CD14-positive monocyte (primary cell): Measurements from ENCODE around the gene PRR23E. TPM values are rescaled to one million over a fixed set of nuclear protein-coding genes. Genes with fewer than 3 reads are reported as not detected.

Experiments used
- DNase-seq, 3 donors: peaks; one replicate each; pipeline ENCODE4 v3.0.0-alpha.2; 2011 to 2022
- H2AFZ ChIP-seq: 2 replicates; pipeline ENCODE4 v1.6.0; 2012; ENCODE audit warnings: mild to moderate bottlenecking, low read depth, low read length, inconsistent platforms; ENCODE audit not compliant: insufficient read depth, poor library complexity, severe bottlenecking
- H3K27ac ChIP-seq, 2 donors: 1 replicate in 1 of 2; 2 replicates in 1 of 2; pipeline ENCODE4 v1.5.1; 2012 to 2013; ENCODE audit warnings: low read length in 2 of 2, control low read depth in 1 of 2, inconsistent platforms in 1 of 2, low read depth in 1 of 2, mild to moderate bottlenecking in 1 of 2
- H3K27me3 ChIP-seq, 2 donors: one replicate each; pipeline versions ENCODE4 v1.6.0 to v1.6.1; 2011 to 2013; ENCODE audit warnings: low read length in 2 of 2; ENCODE audit not compliant: control insufficient read depth in 2 of 2, insufficient read depth in 2 of 2
- H3K36me3 ChIP-seq, 2 donors: replicated peaks in 1 of 2; 1 replicate in 1 of 2; 2 replicates in 1 of 2; pipeline versions ENCODE4 v1.5.1 to v1.6.1; 2012 to 2013; ENCODE audit warnings: low read length in 2 of 2, control low read depth in 1 of 2, inconsistent platforms in 1 of 2, mild to moderate bottlenecking in 1 of 2; ENCODE audit not compliant: insufficient read depth in 2 of 2, control insufficient read depth in 1 of 2
- H3K4me1 ChIP-seq, 2 donors: 1 replicate in 1 of 2; 2 replicates in 1 of 2; pipeline versions ENCODE4 v1.5.1 to v1.6.1; 2012 to 2013; ENCODE audit warnings: low read length in 2 of 2, control low read depth in 1 of 2, inconsistent platforms in 1 of 2, mild to moderate bottlenecking in 1 of 2, moderate library complexity in 1 of 2; ENCODE audit not compliant: insufficient read depth in 2 of 2, control insufficient read depth in 1 of 2
- H3K4me2 ChIP-seq: replicated peaks from 2 replicates; pipeline ENCODE3; 2012; ENCODE audit warnings: low read length, moderate library complexity, mild to moderate bottlenecking; ENCODE audit not compliant: poor library complexity, severe bottlenecking; ENCODE audit errors: extremely low read depth
- H3K4me3 ChIP-seq, 3 experiments: fragments of 200-600 bp in 1 of 3; sonication (generic) in 1 of 3; replicated peaks in 1 of 3; 1 replicate in 2 of 3; 2 replicates in 1 of 3; pipeline ENCODE4 v1.5.1; 2011 to 2013; ENCODE audit warnings: low read length in 3 of 3, mild to moderate bottlenecking in 3 of 3, control low read depth in 2 of 3, low read depth in 2 of 3, inconsistent platforms in 1 of 3, moderate library complexity in 1 of 3
- H3K79me2 ChIP-seq: 2 replicates; pipeline ENCODE4 v1.6.0; 2012; ENCODE audit warnings: mild to moderate bottlenecking, control low read depth, inconsistent platforms, low read length, moderate library complexity; ENCODE audit not compliant: insufficient read depth
- H3K9ac ChIP-seq: 2 replicates; pipeline ENCODE4 v1.6.0; 2017; ENCODE audit warnings: low read length, mild to moderate bottlenecking; ENCODE audit not compliant: insufficient read depth, poor library complexity, severe bottlenecking
- H3K9me3 ChIP-seq, 2 donors: replicated peaks in 1 of 2; 1 replicate in 1 of 2; 2 replicates in 1 of 2; pipeline versions ENCODE4 v1.5.1 to v1.6.1; 2012 to 2013; ENCODE audit warnings: low read length in 2 of 2, control low read depth in 1 of 2; ENCODE audit not compliant: control insufficient read depth in 1 of 2, insufficient read depth in 1 of 2
- H4K20me1 ChIP-seq: 2 replicates; pipeline ENCODE4 v1.6.0; 2012; ENCODE audit warnings: mild to moderate bottlenecking, low read length, control low read depth, moderate library complexity; ENCODE audit not compliant: insufficient read depth
- H3K27ac Mint-ChIP-seq, 7 donors: one replicate each; pipeline ENCODE4 v1.8.0; 2020; ENCODE audit warnings: mild to moderate bottlenecking in 7 of 7, mixed read lengths in 7 of 7, moderate library complexity in 6 of 7, inconsistent platforms in 2 of 7
- H3K27me3 Mint-ChIP-seq, 3 donors: one replicate each; pipeline ENCODE4 v1.8.0; 2021 to 2022; ENCODE audit warnings: low read depth in 3 of 3, mild to moderate bottlenecking in 3 of 3, mixed read lengths in 3 of 3, moderate library complexity in 3 of 3, inconsistent platforms in 1 of 3
- H3K36me3 Mint-ChIP-seq, 2 donors: one replicate each; pipeline ENCODE4 v1.8.0; 2020; ENCODE audit warnings: mixed read lengths in 2 of 2, inconsistent platforms in 1 of 2, mild to moderate bottlenecking in 1 of 2
- H3K4me1 Mint-ChIP-seq: one replicate; pipeline ENCODE4 v1.8.0; 2020; ENCODE audit warnings: mild to moderate bottlenecking, mixed read lengths
- H3K4me3 Mint-ChIP-seq, 2 donors: one replicate each; pipeline ENCODE4 v1.8.0; 2020; ENCODE audit warnings: mild to moderate bottlenecking in 2 of 2, mixed read lengths in 2 of 2, moderate library complexity in 1 of 2
- H3K9me3 Mint-ChIP-seq, 7 donors: one replicate each; pipeline ENCODE4 v1.8.0; 2020 to 2022; ENCODE audit warnings: mixed read lengths in 7 of 7, mild to moderate bottlenecking in 6 of 7, moderate library complexity in 6 of 7, inconsistent platforms in 2 of 7
- CTCF ChIP-seq: fragments of 200-600 bp; IDR thresholded peaks from one replicate; pipeline ENCODE4 v1.8.0; 2022; ENCODE audit warnings: antibody characterized with exemption, mild to moderate bottlenecking
- WGBS: methylation state at CpG from one replicate; pipeline ENCODE4 v1.1.5; 2013; ENCODE audit warnings: missing lambda C conversion rate; ENCODE audit not compliant: insufficient coverage; 5-methylcytosine and 5-hydroxymethylcytosine counted together
- intact Hi-C, 2 donors: fragments of 100-400 bp; cut with micrococcal nuclease; formaldehyde crosslinking; loops; one replicate each; pipeline versions ENCODE4 v1.15.0 to v1.15.1; 2023
- polyA plus RNA-seq, 3 donors: library from polyadenylated mRNA; depleted of rRNA in 1 of 3; unstranded in 2 of 3; stranded (reverse) in 1 of 3; fragments of 300-500 nt in 2 of 3; fragments of >200 nt in 1 of 3; fragmentation: Illumina TruSeq in 2 of 3; gene quantifications; 1 replicate in 2 of 3; 2 replicates in 1 of 3; pipeline ENCODE4 v1.2.3, GENCODE V29; 2012 to 2021

PRR23E gene
- polyA plus RNA-seq, 3 donors: not detected

- Histone ChIP-seq H4K20me1 (no peaks in the 10 kb centered on the region), H3K36me3 (no peaks in the 10 kb centered on the region), H3K27ac (no peak overlapping the region), H2AFZ (no peak overlapping the region), H3K4me1 (no peaks in the 10 kb centered on the region), H3K9me3 (no peaks in the 10 kb centered on the region), H3K9ac (no peak overlapping the region), H3K4me2 (no peak overlapping the region), H3K27me3 (no peaks in the 10 kb centered on the region), H3K4me3 (no peak overlapping the region), H3K79me2 (no peaks in the 10 kb centered on the region)
- peaks cover 0 to 14% (median 9%) of the 10 kb centered on the region in 7 donors for H3K9me3 Mint-ChIP-seq
- H3K4me3 Mint-ChIP-seq: no peak overlapping the region
- H3K36me3 Mint-ChIP-seq: no peaks in the 10 kb centered on the region
- WGBS: 83% methylated on average over 7 of the region's 8 CpGs
- no peak for DNase-seq
- intact Hi-C loops: no loop called here
- H3K4me1 Mint-ChIP-seq: no peaks in the 10 kb centered on the region
- TF ChIP-seq CTCF: no peak
- H3K27ac Mint-ChIP-seq: no peak overlapping the region
- H3K27me3 Mint-ChIP-seq: peaks cover 1 to 6% (median 4%) of the 10 kb centered on the region in 3 donors
Measured at GRCh38 chr3:127182848-127183714, 9.8 kb upstream of the PRR23E start.

GRCh38 chr3:127183931-127184869 lies 8.7 kb upstream of the PRR23E start:
- no peaks in the 10 kb centered on the region for H4K20me1 ChIP-seq
- Mint-ChIP-seq H3K27me3 (peaks cover 1 to 6% (median 6%) of the 10 kb centered on the region in 3 donors), H3K9me3 (peaks cover 2 to 16% (median 7%) of the 10 kb centered on the region in 7 donors), H3K4me1 (no peaks in the 10 kb centered on the region), H3K27ac (no peak overlapping the region), H3K36me3 (no peaks in the 10 kb centered on the region), H3K4me3 (no peak overlapping the region)
- no peaks in the 10 kb centered on the region for H3K79me2 ChIP-seq
- DNase-seq: no peak
- H3K9me3 ChIP-seq: no peaks in the 10 kb centered on the region
- H3K27ac ChIP-seq: no peak overlapping the region
- WGBS: 92% methylated on average over 17 of the region's 23 CpGs
- H3K4me1 ChIP-seq: no peaks in the 10 kb centered on the region
- no peak for TF ChIP-seq CTCF
- no peak overlapping the region for H2AFZ ChIP-seq
- no peak overlapping the region for H3K4me3 ChIP-seq
- no peak overlapping the region for H3K9ac ChIP-seq
- H3K27me3 ChIP-seq: no peaks in the 10 kb centered on the region
- intact Hi-C loops: no loop called here
- no peak overlapping the region for H3K4me2 ChIP-seq
- no peaks in the 10 kb centered on the region for H3K36me3 ChIP-seq
